OCI-M2 (cell line): ENCODE results near the gene PIGV.

Experiments
- DNase-seq: peaks from one replicate; lab custom pipeline; 2025; ENCODE audit not compliant: unreplicated experiment; lab: John Stamatoyannopoulos, UW

PIGV gene

DNA sequence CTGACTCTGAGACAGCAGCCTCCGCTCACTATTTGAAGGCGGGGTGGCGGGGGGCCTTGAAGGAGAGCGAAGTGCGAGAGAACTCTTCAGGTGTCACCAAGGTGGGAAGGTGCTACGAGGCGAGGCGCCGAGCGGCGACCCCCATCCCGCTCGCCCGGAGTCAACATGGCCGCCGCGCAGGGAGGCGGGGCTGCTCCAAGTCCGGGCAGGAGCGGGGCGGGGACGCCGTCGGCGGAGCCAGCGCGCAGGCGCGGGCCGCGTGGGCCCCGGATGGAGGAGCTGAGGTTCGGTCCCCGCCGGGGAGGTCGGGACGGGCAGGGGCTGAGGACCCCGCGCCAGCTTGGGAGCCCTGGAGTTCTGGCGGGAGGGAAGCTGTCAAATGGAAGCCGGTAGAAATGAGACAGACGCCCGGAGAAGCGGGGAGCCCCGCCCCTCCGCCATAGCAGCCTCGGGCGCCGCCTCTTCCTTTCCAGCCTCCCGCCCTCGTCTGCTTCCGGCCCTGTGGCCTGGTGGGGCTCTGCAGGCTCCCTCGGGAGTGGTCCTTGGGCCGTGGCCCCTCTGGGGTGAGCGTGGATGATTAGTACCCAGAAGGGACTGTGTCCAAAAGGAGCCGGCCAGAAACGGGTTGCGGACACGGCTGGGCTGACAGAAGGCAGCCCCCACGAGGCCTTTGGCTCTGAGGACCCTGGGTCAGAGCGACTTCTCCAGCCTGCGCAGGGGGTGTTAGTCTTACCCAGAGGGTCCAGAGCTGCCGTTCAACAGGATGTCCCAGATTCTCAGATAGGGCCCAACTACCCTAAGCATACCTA, at the start of gene PIGV:
Gene PIGV, plus strand, starts transcription at position 245 of the 809 bp plus-strand sequence. CDS start 2,866 bp downstream, outside the sequence.
- DNase-seq: peak; percentile 57

DNA sequence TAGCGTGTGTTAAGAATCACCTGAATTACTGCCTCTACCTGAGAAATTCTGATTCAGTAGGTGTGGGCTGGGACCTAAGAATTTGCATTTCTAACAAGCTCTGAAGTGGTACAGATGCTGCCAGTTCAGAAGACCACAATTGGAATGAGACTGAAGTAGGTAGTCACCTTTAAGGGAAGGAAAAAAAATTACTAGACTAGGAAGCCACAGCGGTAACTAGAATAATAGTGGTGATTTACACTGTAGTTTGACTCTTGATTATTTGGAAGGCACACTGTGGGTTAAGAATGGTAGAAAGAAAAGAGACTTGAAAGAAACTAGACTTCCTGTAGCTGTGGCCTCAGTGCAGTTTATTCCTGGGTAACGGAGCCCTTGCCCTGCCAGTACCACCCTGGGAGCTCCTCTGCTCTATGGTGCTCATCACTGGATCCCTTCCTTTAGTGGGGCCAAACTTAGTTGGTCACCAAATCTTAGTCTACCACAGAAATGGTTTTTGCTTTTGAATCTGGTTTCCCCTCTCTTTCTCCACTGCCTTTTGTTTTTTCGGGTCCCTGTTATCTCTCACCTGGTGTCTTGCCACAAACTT, 48.3 kb upstream of the PIGV start:
- no peak for DNase-seq

GRCh38 chr1:26740023-26740634, 47.6 kb upstream of the PIGV start:
- DNase-seq: no peak

GRCh38 chr1:26740952-26741351, 46.8 kb upstream of the PIGV start:
- no peak for DNase-seq

GRCh38 chr1:26743426-26744059, 44.2 kb upstream of the PIGV start:
- no peak for DNase-seq

GRCh38 chr1:26744075-26744959, 43.4 kb upstream of the PIGV start:
- peak; percentile 79 for DNase-seq

DNA sequence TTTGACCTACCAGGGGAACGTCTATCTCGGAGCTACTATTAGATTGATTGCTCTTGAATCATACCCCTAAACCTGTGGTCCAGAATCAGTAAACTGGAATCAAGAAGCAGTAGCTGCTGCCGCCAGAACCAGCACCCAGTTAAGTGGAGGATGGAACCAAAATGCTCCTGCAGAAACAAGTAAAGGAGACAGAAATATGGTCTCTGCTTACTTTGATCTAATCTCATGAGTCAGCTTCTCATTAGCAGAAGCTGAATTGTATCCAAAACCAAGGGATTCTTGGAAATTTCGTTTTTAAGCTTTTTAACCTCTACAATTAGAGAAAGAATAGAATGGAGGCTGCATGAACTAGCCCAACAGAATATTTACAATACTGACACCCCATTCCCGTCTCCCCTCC, 42.6 kb upstream of the PIGV start:
- no peak for DNase-seq

DNA sequence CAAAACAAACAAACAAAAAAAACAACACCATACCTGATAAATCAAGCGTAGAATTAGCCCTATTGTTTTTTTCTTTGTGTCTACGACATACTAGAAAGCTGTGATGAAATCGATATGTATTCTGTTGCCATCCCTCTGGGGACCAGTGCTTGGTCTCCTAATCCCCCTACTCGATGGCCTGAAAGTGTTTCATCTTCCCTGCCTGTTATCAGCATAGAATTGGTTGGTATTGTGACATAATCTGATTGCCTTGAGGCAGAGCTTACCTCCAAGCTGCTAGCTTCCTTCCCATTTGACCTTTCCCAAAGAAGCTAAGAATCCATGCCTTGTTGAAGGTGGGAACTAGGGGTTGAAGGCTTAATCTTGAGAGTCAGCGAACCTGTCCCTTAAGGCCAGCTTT, 40.7 kb upstream of the PIGV start:
- no peak for DNase-seq

- DNase-seq: no peak
Observed at GRCh38 chr1:26748351-26748750, 39.4 kb upstream of the PIGV start.

DNA sequence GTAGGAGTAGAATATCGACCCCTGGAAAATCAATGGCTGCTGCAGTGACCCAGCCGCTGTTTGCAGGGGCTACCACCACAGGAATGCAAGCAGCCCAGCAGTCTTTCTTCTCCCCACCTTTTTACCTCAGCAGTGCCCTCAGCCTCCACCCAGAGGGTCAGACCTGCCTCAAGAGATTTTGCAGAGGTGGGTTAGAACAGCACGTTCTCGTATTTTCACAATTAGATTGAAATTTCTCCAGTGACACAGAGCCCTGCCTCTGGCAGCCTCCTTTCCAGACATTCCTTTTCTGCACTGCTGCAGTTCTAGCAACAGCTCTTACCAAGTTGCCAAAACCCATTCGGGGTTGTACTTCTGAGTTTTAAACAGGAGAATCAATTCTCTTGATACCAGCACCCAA, 38.3 kb upstream of the PIGV start:
- DNase-seq: no peak

- no peak for DNase-seq
Observed at GRCh38 chr1:26750428-26750827, 37.3 kb upstream of the PIGV start.

DNA sequence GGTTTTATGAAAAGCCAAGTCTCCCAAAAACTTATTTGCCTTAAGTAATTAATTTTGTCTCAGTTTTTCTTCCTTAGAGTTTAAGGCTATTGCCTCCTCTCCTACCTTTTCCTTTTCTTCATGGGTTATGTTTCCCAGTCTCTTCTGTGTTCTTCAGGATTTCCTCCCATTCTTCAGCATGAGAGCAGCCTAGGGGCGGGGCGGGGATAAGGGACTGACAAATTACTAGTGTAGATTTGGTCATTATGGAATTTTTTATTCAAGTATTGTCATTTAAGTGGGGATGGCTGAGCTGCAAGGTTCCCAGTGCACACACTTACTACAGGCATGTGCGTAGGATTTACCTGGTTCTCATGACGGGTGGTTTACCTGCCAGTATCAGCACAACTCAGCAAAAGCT, 35.2 kb upstream of the PIGV start:
- no peak for DNase-seq

DNA sequence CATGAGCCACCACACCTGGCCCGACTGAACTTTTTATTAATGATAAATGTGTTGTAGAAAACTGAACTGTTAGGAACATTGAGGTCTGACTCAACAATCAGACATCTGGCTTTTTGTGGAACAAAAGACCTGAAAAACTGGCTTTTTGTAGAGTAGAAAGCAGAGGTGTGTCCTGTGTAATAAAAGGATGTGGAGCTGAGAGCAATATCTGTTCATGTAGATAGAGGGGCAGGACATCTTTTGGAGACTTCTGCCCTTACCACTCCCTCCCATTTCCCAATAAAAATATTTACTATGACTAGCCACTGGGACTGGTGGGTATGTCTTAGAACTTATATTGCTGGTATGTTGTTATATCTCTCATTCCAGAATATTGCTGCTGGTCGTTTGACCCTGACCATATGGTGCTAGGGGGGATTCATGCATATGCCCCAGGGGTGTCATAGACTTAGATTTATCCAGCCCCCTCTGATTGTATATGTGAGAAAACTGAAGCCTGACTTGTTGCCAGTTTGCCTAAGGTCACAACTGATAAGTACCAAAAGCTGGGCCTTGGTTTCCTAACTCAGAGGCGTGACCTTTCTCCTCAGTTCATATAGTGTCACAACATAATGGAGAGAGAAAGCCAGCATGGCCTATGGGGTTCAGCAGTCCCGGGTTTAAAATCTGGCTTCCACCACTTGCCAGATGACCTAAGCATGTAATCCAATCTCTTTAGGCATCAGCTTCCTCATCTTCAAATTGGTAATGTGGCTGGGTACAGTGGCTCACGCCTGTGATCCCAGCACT, 33.5 kb upstream of the PIGV start:
- DNase-seq: no peak

DNA sequence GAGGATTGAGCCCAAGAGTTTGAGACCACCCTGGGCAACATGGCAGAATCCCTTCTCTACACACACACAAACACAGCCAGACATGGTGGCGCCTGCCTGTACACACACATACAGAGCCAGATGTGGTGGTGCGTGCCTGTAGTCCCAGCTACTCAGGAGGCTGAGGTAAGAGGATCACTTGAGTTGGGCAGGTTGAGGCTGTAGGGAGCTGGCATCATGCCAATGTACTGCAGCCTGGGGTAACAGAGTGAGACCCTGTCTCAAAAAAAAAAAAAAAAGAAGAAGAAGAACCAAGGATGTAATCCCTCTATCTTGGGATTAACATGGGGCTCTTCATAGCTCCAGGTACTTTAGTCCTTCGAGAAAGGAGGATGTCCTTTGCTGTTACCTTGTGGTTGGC, 29.4 kb upstream of the PIGV start:
- no peak for DNase-seq

DNA sequence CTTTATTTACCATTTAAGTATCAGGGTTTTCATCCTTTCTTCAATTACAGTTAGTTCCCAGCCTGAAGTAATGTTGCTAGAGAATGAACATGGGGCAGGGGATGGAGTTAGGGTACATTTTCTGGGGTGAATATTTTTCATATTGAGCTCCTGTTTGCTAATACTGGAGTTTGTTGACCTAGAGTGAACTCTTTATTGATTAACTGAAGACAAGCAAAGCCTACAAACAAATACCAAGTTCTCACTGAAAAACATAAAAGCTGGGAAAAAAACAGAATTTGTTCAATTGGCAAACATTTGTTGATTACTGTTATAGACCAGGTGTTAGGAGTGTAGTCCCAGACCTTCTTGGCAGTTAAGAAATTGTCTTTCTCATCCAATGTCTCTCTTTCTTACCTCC, 28.2 kb upstream of the PIGV start:
- DNase-seq: no peak

DNA sequence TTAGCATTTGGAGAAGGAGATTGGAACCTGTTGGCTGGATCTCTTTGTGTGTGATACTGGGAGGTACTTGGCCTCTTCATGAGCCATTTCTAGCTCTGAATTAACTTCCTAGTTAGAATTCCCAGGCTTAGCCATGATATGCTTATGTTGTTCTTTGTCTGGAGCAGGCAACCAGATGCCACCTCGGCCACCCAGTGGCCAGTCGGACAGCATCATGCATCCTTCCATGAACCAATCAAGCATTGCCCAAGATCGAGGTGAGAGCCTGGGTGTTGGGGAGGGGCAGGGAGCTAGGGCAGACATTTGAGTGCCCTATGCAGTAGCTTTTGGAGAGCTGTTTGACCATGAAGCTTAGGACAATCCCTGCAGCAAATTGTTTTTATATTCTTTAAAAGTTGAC, 26.5 kb upstream of the PIGV start:
- no peak for DNase-seq

DNA sequence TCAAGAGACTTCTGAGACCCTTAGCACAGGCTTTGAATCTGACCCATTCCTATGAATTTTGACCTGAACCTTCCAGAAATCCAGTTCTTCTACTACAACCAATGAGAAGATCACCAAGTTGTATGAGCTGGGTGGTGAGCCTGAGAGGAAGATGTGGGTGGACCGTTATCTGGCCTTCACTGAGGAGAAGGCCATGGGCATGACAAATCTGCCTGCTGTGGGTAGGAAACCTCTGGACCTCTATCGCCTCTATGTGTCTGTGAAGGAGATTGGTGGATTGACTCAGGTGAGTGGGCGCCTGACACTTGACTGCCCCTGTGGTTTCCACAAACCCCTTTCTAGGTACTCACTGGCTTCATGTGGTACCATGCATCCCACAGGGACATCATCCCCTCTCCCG, 20.0 kb upstream of the PIGV start:
- DNase-seq: no peak

DNA sequence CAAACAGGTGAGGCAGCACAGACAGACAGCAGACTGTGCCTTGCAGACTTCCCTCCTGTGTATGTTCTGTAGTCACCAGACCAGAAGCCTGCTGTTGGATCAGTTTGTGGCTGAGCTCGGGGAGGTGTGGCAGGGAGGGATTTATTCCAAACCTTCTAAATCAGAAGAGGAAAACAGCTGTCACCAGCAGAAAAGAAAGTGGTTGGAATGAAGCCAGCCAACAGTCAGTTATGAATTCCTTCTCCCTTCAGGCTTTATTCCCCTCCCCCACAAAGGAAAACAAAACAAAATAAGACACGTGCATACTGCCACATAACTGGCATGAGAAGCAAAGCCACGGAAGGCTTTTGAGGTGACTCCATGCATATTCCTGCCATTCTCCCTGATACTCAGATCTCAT, 19.0 kb upstream of the PIGV start:
- DNase-seq: no peak

- DNase-seq: no peak
Observed at GRCh38 chr1:26771285-26771642, 16.5 kb upstream of the PIGV start.

- DNase-seq: no peak
Observed at GRCh38 chr1:26771643-26772321, 16.0 kb upstream of the PIGV start.
